ENCODE data around the gene RCL1.
"Not testable (repeated sequence)": the region's sequence is repeated elsewhere in the genome, so short reads cannot be mapped to it uniquely, and the experiment has no call there.

RCL1 gene

DNA sequence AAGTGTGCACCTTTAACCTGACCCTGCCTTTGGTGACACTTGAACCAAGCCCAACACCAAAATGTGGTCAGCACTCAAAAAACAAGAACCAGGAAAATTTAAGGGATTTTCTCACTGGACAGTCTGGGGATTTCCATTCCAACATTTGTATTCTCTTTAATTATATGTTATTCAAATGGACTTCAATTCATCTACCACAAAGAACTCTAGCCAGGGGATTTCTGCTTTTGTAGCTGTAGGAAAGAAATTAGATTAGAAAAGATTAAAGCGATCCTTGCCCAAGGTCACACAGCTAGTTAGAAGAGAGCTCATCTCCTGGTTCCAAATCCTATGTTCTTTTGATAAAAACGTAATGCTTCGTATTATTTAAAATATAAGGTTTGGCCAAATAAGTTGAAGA, 97.5 kb downstream of the RCL1 start:
- no peak for DNase-seq

DNA sequence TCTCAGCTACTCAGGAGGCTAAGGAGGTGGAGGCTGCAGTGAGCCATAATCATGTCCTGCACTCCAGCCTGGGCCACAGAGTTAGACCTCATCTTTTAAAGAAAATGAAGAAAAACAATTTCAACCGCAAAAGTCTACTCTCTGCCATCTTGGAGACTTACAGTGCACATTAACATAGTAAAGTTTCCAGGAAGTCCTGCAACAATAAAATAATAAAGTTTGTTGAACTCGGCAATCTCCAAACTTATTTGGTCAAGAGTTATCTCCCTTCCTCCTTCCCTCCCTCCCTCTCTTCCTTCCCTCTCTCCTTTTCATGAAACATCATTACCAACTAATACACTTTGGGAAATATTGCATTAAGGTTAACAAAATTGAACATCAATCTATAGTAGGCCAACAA, 98.2 kb downstream of the RCL1 start:
- no peak for DNase-seq

DNA sequence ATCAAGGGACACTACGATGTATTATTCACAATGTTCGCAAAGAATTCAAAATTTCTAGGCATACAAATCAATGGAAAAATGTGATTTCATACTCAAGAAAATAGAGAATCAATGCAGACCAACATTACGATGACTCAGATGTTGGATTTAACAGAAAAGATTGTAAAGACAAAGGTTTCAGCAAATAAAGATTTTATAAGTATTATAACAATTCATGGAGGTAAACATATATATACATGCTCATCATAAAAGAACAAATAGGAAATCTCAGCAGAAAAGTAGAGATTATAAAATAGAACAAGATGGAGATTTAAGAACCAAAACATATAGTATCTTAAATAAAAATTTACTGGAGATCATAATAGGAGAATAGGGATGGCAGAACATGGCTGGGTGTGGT, 98.9 kb downstream of the RCL1 start:
- no peak for DNase-seq

DNA sequence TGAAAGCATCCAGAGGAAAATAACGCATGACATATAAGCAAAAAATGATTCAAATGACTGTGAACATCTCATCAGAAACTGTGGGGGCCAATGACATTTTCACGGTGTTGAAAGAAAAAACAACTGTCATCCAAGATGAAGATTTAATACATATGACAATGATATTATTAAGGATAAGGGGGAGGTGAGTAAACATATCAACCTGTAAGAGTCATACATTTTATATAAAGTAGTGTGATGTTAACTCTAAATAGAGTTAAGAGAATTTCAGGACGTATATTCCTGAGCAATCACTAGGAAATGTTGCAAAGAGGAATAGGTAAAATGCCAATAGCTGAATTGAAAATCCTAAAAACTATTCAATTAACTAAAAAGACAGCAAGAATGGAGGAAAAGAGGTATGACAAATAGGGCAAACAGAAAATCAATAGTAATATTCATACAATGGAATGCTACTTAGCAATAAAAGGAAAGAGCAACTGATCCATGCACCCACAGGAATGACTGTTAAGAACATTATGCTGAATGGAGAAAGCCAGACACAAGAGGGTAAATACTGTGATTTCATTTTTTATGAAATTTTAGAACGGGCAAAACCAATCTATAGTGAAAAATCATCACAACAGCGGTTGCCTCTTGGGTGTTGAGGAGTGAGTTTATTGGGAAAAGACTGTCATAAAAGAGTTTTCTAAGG, 99.9 kb downstream of the RCL1 start:
- DNase-seq, result no peak

DNA sequence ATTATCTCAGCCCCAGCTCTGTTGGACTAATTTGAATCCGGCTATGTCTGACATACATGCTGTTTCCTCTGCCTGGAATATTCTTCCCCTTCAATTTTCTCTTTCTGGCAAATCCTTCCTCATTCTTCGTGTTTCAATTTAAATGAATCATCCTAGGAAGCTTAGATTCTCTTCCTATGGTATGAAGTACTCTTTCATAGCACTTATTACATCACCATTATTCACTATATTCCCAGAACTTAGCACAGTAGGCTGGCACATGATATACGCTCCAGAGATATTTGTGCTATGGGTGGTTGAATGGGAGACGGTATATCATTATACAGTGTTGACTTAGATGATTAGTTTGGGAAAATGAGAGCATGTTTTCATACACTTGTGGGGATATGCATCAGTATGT, 101.3 kb downstream of the RCL1 start:
- DNase-seq, result no peak

DNA sequence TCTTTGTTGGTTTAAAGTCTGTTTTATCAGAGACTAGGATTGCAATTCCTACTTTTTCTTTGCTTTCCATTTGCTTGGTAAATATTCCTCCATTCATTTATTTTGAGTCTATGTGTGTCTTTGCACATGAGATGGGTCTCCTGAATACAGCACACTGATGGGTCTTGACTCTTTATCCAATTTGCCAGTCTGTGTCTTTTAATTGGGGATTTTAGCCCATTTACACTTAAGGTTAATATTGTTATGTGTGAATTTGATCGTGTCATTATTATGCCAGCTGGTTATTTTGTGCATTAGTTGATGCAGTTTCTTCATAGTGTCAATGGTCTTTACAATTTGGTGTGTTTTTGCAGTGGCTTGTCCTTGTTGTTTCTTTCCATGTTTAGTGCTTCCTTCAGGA, 107.1 kb downstream of the RCL1 start:
- not testable (repeated sequence) for DNase-seq

DNA sequence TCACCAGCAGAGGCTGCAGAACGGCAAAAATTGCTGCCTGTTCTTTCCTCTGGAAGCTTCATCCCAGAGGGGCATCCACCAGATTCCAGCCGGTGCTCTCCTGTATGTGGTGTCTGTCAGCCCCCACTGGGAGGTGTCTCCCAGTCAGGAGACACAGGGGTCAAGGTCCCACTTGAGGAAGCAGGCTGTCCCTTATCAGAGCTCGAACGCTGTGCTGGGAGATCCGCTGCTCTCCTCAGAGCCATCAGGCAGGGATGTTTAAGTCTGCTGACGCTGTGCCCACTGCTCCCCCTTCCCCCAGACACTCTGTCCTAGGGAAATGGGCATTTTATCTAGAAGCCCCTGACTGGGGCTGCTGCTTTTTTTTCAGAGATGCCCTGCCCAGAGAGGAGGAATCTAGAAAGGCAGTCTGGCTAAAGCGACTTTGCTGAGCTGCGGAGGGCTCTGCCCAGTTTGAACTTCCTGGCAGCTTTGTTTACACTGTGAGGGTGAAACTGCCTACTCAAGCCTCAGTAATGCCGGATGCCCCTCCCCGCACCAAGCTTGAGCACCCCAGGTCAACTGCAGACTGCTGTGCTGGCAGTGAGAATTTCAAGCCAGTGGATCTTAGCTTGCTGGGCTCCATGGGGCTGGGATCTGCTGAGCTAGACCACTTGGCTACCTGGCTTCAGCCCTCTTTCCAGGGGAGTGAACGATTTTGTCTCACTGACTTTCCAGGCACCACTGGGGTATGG, 108.8 kb downstream of the RCL1 start:
- not testable (repeated sequence) for DNase-seq

DNA sequence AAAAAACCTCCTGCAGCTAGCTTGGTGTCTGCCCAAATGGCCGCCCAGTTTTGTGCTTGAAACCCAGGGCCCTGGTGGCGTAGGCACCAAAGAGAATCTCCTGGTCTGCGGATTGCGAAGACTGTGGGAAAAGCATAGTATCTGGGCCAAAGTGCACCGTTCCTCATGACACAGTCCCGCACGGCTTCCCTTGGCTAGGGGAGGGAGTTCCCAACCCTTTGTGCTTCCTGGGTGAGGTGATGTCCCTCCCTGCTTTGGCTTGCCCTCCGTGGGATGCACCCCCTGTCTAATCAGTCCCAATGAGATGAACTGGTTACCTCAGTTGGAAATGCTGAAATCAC, 109.4 kb downstream of the RCL1 start:
- DNase-seq, result no peak

DNA sequence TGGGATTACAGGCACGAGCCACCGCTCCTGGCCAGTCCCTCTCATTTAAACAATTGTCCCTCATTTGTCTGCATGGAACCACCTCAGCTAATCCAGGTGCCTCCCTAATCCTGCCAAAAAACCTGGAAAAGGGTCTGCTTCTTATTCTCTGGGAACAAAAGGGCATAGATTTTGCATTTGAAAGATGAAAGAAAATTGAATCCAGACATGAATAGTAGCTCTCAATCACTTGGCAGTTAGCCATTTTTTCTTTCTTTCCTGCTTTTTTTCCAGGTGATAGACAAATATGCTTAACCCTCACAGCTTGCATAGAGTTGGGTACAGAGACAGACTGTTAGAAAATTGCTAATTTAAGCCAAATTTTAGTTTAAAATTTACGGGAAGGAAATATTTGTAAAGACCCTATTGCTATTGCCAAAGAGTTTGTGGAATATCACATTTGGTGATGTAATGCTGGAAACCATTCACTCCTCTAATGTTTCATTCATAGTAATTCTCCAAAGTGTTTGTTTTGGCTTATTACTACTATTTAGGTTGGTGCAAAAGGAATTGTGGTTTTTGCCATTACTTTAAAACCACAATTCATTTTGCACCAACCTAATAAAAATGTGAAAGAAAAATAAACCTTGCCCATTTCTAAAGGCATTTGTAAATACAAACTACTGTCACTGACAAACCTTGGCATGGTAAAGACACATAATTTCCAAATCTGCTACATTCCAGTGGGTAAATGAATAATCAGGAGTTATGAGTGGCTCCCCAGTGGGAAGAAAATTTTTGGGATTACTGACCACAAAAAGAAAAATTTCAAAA, 111.8 kb downstream of the RCL1 start:
- no peak for DNase-seq

DNA sequence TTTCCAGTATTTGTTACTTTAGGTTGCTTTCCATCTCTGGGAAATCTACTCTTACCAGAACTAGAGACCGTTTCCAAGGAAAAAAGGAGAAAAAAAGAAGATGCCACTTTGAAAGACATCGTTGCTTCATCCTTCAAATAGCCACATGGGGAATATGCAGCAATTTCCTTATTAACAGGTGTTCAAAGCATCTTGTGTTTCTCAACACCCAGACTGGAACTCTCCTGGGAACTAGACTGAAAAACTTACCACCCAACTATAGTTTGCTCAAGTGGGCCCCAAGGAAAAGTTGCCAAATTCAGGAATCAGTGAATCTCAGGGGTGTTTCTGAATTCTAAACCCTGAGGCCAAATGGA, 112.4 kb downstream of the RCL1 start:
- no peak for DNase-seq

All from NCI-H524 treated with DMSO at 0.1 percent for 48 hours (cell line).